ENCODE data around the gene DAD1.

DNA sequence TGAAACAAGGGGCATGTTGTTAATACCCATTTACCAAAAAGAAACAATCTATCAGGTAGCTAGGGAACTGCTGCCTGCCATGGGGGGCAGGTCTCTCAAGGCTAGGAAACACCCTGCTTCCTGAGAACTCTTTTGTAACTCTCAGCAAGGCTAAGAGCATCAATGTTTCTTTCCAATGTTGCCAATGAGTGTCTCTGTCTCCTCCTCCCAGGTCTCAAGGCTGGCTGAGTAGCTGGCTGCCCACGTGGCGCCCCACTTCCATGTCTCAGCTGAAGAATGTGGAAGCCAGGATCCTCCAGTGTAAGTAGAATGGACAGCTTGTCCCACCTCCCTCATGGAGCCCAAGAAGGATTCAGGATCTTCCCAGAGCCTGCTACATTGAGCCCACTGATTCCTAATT lies 12.4 kb upstream of the DAD1 start:
- TF ChIP-seq, protein P1, sequence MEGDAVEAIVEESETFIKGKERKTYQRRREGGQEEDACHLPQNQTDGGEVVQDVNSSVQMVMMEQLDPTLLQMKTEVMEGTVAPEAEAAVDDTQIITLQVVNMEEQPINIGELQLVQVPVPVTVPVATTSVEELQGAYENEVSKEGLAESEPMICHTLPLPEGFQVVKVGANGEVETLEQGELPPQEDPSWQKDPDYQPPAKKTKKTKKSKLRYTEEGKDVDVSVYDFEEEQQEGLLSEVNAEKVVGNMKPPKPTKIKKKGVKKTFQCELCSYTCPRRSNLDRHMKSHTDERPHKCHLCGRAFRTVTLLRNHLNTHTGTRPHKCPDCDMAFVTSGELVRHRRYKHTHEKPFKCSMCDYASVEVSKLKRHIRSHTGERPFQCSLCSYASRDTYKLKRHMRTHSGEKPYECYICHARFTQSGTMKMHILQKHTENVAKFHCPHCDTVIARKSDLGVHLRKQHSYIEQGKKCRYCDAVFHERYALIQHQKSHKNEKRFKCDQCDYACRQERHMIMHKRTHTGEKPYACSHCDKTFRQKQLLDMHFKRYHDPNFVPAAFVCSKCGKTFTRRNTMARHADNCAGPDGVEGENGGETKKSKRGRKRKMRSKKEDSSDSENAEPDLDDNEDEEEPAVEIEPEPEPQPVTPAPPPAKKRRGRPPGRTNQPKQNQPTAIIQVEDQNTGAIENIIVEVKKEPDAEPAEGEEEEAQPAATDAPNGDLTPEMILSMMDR (IDR thresholded peaks at IDR 0.05) = no peak
- TF ChIP-seq POLR2A (IDR thresholded peaks at IDR 0.05) = no peak
